Fibroblast of the aortic adventitia (primary cell): ENCODE data around the gene NTRK2. TPM values are rescaled to one million over a fixed set of nuclear protein-coding genes. Genes with fewer than 3 reads are reported as not detected.

ENCODE experiments used
- DNase-seq: peaks from one replicate; pipeline ENCODE4 v3.0.0-alpha.2; 2010; ENCODE audit warnings: low read depth
- H3K4me3 ChIP-seq: 2 replicates; pipeline ENCODE4 v1.5.1; 2011; ENCODE audit warnings: low read depth, mild to moderate bottlenecking, control low read depth, low read length, moderate library complexity
- total RNA-seq: library from RNA; depleted of rRNA; stranded (reverse); fragments of >200 nt; gene quantifications from 2 replicates; pipeline ENCODE4 v1.2.3, GENCODE V29; 2012; ENCODE audit warnings: low replicate concordance
- TF ChIP-seq, protein P1 (sequence below): IDR thresholded peaks from 2 replicates; pipeline ENCODE4 v1.5.1; 2011; ENCODE audit warnings: mild to moderate bottlenecking, low read length, control low read depth, inconsistent platforms; ENCODE audit not compliant: insufficient read depth

The NTRK2 gene
- total RNA-seq, 1 donor, result 3.3 TPM

GRCh38 chr9:84652496-84653120 lies 16.9 kb upstream of the NTRK2 start:
- TF ChIP-seq, protein P1, sequence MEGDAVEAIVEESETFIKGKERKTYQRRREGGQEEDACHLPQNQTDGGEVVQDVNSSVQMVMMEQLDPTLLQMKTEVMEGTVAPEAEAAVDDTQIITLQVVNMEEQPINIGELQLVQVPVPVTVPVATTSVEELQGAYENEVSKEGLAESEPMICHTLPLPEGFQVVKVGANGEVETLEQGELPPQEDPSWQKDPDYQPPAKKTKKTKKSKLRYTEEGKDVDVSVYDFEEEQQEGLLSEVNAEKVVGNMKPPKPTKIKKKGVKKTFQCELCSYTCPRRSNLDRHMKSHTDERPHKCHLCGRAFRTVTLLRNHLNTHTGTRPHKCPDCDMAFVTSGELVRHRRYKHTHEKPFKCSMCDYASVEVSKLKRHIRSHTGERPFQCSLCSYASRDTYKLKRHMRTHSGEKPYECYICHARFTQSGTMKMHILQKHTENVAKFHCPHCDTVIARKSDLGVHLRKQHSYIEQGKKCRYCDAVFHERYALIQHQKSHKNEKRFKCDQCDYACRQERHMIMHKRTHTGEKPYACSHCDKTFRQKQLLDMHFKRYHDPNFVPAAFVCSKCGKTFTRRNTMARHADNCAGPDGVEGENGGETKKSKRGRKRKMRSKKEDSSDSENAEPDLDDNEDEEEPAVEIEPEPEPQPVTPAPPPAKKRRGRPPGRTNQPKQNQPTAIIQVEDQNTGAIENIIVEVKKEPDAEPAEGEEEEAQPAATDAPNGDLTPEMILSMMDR, result no peak
- DNase-seq, result no peak

GRCh38 chr9:84655447-84655846 lies 14.1 kb upstream of the NTRK2 start:
- no peak for DNase-seq
- H3K4me3 ChIP-seq, result no peak overlapping the region
- TF ChIP-seq, protein P1, result no peak

More at GRCh38 chr9:84652496-84653120, 16.9 kb upstream of the NTRK2 start:
- no peak overlapping the region for H3K4me3 ChIP-seq

GRCh38 chr9:84659313-84659712 lies 10.2 kb upstream of the NTRK2 start:
- no peak for DNase-seq
- no peak overlapping the region for H3K4me3 ChIP-seq
- TF ChIP-seq, protein P1, result no peak

DNA sequence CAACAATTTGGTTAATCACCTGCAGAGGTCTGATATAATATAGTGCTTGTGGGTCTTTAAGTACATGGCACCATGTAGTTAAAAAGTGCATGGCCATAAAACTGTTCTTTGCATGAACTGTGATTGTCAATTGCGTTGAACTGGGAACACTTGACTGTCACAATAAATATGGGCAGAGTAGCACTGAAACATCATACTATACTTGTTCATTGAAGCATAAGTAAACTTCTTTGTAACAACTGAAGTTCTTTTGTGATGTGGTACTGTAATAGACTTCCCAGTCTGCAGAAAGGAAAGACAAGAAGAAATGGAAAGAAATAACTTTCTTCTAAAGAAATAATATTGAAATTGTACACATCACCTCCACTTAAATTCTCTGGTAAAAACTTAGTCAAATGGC lies 9.8 kb upstream of the NTRK2 start:
- DNase-seq, result no peak
- no peak overlapping the region for H3K4me3 ChIP-seq
- TF ChIP-seq, protein P1, result no peak

DNA sequence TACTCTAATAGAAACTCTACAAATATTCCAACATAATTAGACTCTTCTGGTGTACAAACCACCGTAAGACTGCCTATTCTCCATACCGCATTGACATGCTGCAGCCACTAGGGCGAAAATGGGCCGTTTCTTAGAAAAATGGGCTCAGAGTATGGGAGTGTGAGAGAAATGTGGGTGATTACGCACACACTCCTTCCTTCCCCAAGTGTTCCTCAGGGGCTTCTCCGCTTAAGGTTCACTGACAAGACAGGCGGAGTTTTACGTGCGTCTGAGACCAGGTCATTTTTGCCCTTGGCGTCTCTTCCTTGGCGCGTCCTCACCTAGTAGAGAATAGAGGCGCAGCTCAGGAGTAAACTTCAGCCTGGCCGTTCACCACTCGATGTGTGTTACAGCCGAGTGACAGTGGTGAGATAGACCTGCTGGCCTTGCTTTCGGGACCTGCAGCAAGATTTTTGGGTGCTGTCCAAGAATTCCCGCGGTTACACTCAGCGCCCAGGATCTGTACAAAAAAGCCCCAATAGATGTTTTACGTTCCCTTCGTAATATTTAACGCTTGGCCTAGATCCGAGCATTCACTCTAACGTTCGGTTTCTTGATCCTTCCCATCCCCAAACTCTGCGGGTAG lies 1.8 kb upstream of the NTRK2 start:
- DNase-seq, result peak; percentile 12
- TF ChIP-seq, protein P1, result peak; percentile 54
- no peak overlapping the region for H3K4me3 ChIP-seq

GRCh38 chr9:84668196-84669012 lies 1.1 kb upstream of the NTRK2 start:
- TF ChIP-seq, protein P1, result peak; percentile 28
- H3K4me3 ChIP-seq, result peak overlapping the region; percentile 42
- DNase-seq, result peak; percentile 35
